B cell (primary cell): ENCODE data around the gene BTNL9. TPM values are rescaled to one million over a fixed set of nuclear protein-coding genes. Genes with fewer than 3 reads are reported as not detected.

Source experiments
- ATAC-seq: fragments of 200-7000 bp; cut with Tn5 transposase; one replicate; pipeline ENCODE4 v1.10.0; 2021; ENCODE audit warnings: low read depth, mild to moderate bottlenecking, moderate number of reproducible peaks, moderate library complexity
- CTCF ChIA-PET: fragments of 350-600 bp; sonication (Branson Sonifier 250); formaldehyde crosslinking; loops from one replicate; lab custom pipeline; 2021; ENCODE audit warnings: antibody characterized with exemption, inconsistent platforms; lab: Charles Lee
- POLR2A ChIA-PET: fragments of 350-600 bp; sonication (Branson Sonifier 250); formaldehyde crosslinking; loops from one replicate; lab custom pipeline; 2021; ENCODE audit warnings: antibody characterized with exemption; lab: Charles Lee
- DNase-seq: peaks from one replicate; pipeline ENCODE4 v3.0.0; 2013
- H2AFZ ChIP-seq: 2 replicates; pipeline ENCODE4 v1.6.1; 2012; ENCODE audit warnings: mild to moderate bottlenecking, low read depth, low read length; ENCODE audit not compliant: insufficient read depth, poor library complexity, severe bottlenecking
- H3K27ac ChIP-seq, 2 donors: 1 replicate in 1 of 2; 2 replicates in 1 of 2; pipeline ENCODE4 v1.5.1; 2012 to 2013; ENCODE audit warnings: low read length in 2 of 2, mild to moderate bottlenecking in 2 of 2, moderate library complexity in 1 of 2
- H3K27me3 ChIP-seq, 4 experiments: fragments of 200-600 bp in 1 of 4; sonication (generic) in 1 of 4; replicated peaks in 1 of 4; 1 replicate in 2 of 4; 2 replicates in 2 of 4; pipeline versions ENCODE4 v1.6.1 to v1.7.0; 2013 to 2016; ENCODE audit warnings: low read length in 3 of 4, mild to moderate bottlenecking in 2 of 4, mixed read lengths in 1 of 4, moderate library complexity in 1 of 4; ENCODE audit not compliant: insufficient read depth in 4 of 4, control insufficient read depth in 3 of 4; ENCODE audit errors: control extremely low read depth in 1 of 4
- H3K36me3 ChIP-seq, 2 experiments: replicated peaks in 1 of 2; 1 replicate in 1 of 2; 2 replicates in 1 of 2; pipeline versions ENCODE4 v1.6.1 to v1.7.1; 2013; ENCODE audit warnings: low read length in 1 of 2; ENCODE audit not compliant: insufficient read depth in 2 of 2, control insufficient read depth in 1 of 2; ENCODE audit errors: control extremely low read depth in 1 of 2, extremely low read depth in 1 of 2
- H3K4me1 ChIP-seq, 2 donors: fragments of 200-600 bp in 1 of 2; sonication (generic) in 1 of 2; 1 replicate in 1 of 2; 2 replicates in 1 of 2; pipeline versions ENCODE4 v1.5.1 to v1.6.1; 2013 to 2017; ENCODE audit warnings: low read length in 2 of 2; ENCODE audit not compliant: control insufficient read depth in 2 of 2, insufficient read depth in 2 of 2
- H3K4me2 ChIP-seq: replicated peaks from 2 replicates; pipeline ENCODE3; 2012; ENCODE audit warnings: mild to moderate bottlenecking, low read depth, low read length; ENCODE audit not compliant: poor library complexity, severe bottlenecking
- H3K4me3 ChIP-seq, 5 experiments: fragments of 200-600 bp in 1 of 5; sonication (generic) in 1 of 5; 1 replicate in 3 of 5; 2 replicates in 2 of 5; pipeline versions ENCODE4 v1.5.1 to v1.7.0; 2011 to 2016; ENCODE audit warnings: low read length in 4 of 5, mild to moderate bottlenecking in 4 of 5, low read depth in 2 of 5, control low read depth in 1 of 5, moderate library complexity in 1 of 5; ENCODE audit not compliant: insufficient read depth in 1 of 5; ENCODE audit errors: control extremely low read depth in 1 of 5, extremely low read depth in 1 of 5
- H3K79me2 ChIP-seq: fragments of 200-600 bp; sonication (generic); one replicate; pipeline ENCODE4 v1.6.0; 2016; ENCODE audit warnings: low read length; ENCODE audit not compliant: control insufficient read depth, insufficient read depth
- H3K9ac ChIP-seq: fragments of 200-600 bp; sonication (generic); 2 replicates; pipeline ENCODE4 v1.6.1; 2017; ENCODE audit warnings: mild to moderate bottlenecking, low read length, moderate library complexity
- H3K9me3 ChIP-seq, 3 donors: one replicate each; pipeline versions ENCODE4 v1.6.1 to v1.7.1; 2013; ENCODE audit warnings: low read length in 2 of 3; ENCODE audit not compliant: control insufficient read depth in 2 of 3, insufficient read depth in 1 of 3; ENCODE audit errors: control extremely low read depth in 1 of 3
- H4K20me1 ChIP-seq: 2 replicates; pipeline ENCODE4 v1.6.0; 2012; ENCODE audit warnings: mild to moderate bottlenecking, low read length; ENCODE audit not compliant: insufficient read depth, control insufficient read depth, poor library complexity, severe bottlenecking
- H3K27ac Mint-ChIP-seq: one replicate; pipeline ENCODE4 v1.8.0; 2021; ENCODE audit warnings: mixed read lengths
- H3K27me3 Mint-ChIP-seq: one replicate; pipeline ENCODE4 v1.8.0; 2021; ENCODE audit warnings: mixed read lengths
- H3K4me1 Mint-ChIP-seq: one replicate; pipeline ENCODE4 v1.8.0; 2021; ENCODE audit warnings: mixed read lengths
- H3K4me3 Mint-ChIP-seq: one replicate; pipeline ENCODE4 v1.8.0; 2021; ENCODE audit warnings: mixed read lengths
- H3K9me3 Mint-ChIP-seq: one replicate; pipeline ENCODE4 v1.8.0; 2022; ENCODE audit warnings: mixed read lengths; ENCODE audit not compliant: insufficient read depth
- EZH2 ChIP-seq: IDR thresholded peaks from 2 replicates; pipeline ENCODE4 v1.6.1; 2012; ENCODE audit warnings: borderline replicate concordance, low read depth, mild to moderate bottlenecking, moderate library complexity, low read length; ENCODE audit not compliant: insufficient read depth, poor library complexity, severe bottlenecking
- WGBS: methylation state at CpG from one replicate; pipeline ENCODE4 v1.1.5; 2013; ENCODE audit warnings: missing lambda C conversion rate; ENCODE audit not compliant: insufficient coverage; 5-methylcytosine and 5-hydroxymethylcytosine counted together
- intact Hi-C: fragments of 100-400 bp; cut with micrococcal nuclease; formaldehyde crosslinking; loops from one replicate; pipeline ENCODE4 v1.10.0; 2022
- polyA plus RNA-seq: library from polyadenylated mRNA; depleted of rRNA; stranded (reverse); fragments of >200 nt; gene quantifications from 2 replicates; pipeline ENCODE4 v1.2.3, GENCODE V29; 2012
- small RNA-seq: library from RNA; depleted of rRNA; stranded (forward); fragments of <200 nt; gene quantifications from one replicate; pipeline ENCODE3, GENCODE V24; 2012; ENCODE audit warnings: low replicate concordance, low read depth; ENCODE audit not compliant: insufficient read length
- total RNA-seq, 2 donors: library from RNA; stranded (reverse); fragments of 120-200 nt in 1 of 2; gene quantifications; 1 replicate in 1 of 2; 2 replicates in 1 of 2; pipeline versions ENCODE4 v1.2.3 to v1.2.4, GENCODE V29; 2013 to 2022
- TF ChIP-seq, protein P1 (sequence below): fragments of 200-600 bp; IDR thresholded peaks from one replicate; pipeline ENCODE4 v1.8.0; 2022; ENCODE audit warnings: antibody characterized with exemption, mild to moderate bottlenecking

The BTNL9 gene
- total and polyA plus RNA-seq, 2 donors (not counting 1 experiment from before 2014, with no cell fraction given), result 40.7 to 173 TPM

DNA sequence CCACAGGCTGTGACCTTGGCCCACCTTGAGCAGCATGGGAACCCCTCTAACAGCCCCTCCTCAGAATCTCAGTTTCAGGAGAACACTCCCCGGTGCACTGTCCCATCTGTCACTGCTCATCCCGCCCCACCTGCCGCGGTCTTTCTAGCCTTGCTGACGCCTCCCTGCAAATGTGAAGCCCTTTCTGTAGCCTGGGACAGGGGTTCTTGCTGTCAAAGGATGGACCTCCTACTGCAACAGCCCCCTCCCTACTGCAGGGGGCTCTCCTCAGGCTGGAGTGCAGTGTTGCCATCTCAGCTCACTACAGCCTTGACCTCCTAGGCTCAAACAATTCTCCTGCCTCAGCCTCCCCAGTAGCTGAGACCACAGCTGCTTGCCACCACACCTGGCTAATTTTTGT, 70.9 kb downstream of the BTNL9 start:
- H3K4me2 ChIP-seq, result no peak overlapping the region
- H3K4me3 ChIP-seq, result no peak overlapping the region
- H3K9me3 Mint-ChIP-seq, result no peaks in the 10 kb centered on the region
- H3K9me3 ChIP-seq, result peaks cover 0 to 18% (median 0%) of the 10 kb centered on the region in 3 donors
- peaks cover 0 to 72% (median 18%) of the 10 kb centered on the region in 4 experiments for H3K27me3 ChIP-seq
- DNase-seq, result no peak
- no peaks in the 10 kb centered on the region for H4K20me1 ChIP-seq
- no peak overlapping the region for H3K4me3 Mint-ChIP-seq
- TF ChIP-seq EZH2, result no peak
- TF ChIP-seq, protein P1, sequence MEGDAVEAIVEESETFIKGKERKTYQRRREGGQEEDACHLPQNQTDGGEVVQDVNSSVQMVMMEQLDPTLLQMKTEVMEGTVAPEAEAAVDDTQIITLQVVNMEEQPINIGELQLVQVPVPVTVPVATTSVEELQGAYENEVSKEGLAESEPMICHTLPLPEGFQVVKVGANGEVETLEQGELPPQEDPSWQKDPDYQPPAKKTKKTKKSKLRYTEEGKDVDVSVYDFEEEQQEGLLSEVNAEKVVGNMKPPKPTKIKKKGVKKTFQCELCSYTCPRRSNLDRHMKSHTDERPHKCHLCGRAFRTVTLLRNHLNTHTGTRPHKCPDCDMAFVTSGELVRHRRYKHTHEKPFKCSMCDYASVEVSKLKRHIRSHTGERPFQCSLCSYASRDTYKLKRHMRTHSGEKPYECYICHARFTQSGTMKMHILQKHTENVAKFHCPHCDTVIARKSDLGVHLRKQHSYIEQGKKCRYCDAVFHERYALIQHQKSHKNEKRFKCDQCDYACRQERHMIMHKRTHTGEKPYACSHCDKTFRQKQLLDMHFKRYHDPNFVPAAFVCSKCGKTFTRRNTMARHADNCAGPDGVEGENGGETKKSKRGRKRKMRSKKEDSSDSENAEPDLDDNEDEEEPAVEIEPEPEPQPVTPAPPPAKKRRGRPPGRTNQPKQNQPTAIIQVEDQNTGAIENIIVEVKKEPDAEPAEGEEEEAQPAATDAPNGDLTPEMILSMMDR, result no peak
- 96% methylated on average over 3 of the region's 5 CpGs for WGBS
- H3K36me3 ChIP-seq, result no peaks in the 10 kb centered on the region
- H2AFZ ChIP-seq, result no peak overlapping the region
- intact Hi-C loops, result no loop called here
- H3K27me3 Mint-ChIP-seq, result peaks cover 66% of the 10 kb centered on the region
- CTCF ChIA-PET, result no interaction called here
- no peak overlapping the region for H3K27ac Mint-ChIP-seq
- no peak for ATAC-seq
- POLR2A ChIA-PET, result no interaction called here
- peaks cover 5% of the 10 kb centered on the region for H3K4me1 Mint-ChIP-seq
- H3K27ac ChIP-seq, result no peak overlapping the region
- H3K4me1 ChIP-seq, result peaks cover 5 to 13% of the 10 kb centered on the region in 2 donors
- H3K79me2 ChIP-seq, result no peaks in the 10 kb centered on the region
- H3K9ac ChIP-seq, result no peak overlapping the region

Small RNA genes lying within 50 kb of the gene (small RNA-seq; reads per million reads assigned to genes)
- not detected for gene MIR8089
- not detected for gene RNU6-1036P

Other genes starting within 250 kb of the BTNL9 start
- 140 and 144 TPM in 2 replicates for gene MGAT1, start 237.5 kb upstream of the BTNL9 start, total RNA-seq
- 81.2 and 82.7 TPM in 2 replicates for gene MGAT1, start 237.5 kb upstream of the BTNL9 start, polyA plus RNA-seq
- gene ZFP62, start 179.0 kb upstream of the BTNL9 start, total RNA-seq, result 61.8 and 65.1 TPM in 2 replicates
- 19.1 and 19.9 TPM in 2 replicates for gene ZFP62, start 179.0 kb upstream of the BTNL9 start, polyA plus RNA-seq
- not detected in 2 replicates for gene BTNL8, start 141.1 kb upstream of the BTNL9 start, total RNA-seq
- not detected in 2 replicates for gene BTNL8, start 141.1 kb upstream of the BTNL9 start, polyA plus RNA-seq
- not detected in 2 replicates for gene BTNL3, start 51.4 kb upstream of the BTNL9 start, total RNA-seq
- not detected in 2 replicates for gene BTNL3, start 51.4 kb upstream of the BTNL9 start, polyA plus RNA-seq
- gene OR2V1, start 90.9 kb downstream of the BTNL9 start, total RNA-seq, result not detected in 2 replicates
- gene OR2V1, start 90.9 kb downstream of the BTNL9 start, polyA plus RNA-seq, result not detected in 2 replicates
- not detected in 2 replicates for gene OR2V2, start 107.3 kb downstream of the BTNL9 start, total RNA-seq
- gene OR2V2, start 107.3 kb downstream of the BTNL9 start, polyA plus RNA-seq, result not detected in 2 replicates
- 5.6 and 7.4 TPM in 2 replicates for gene TRIM7, start 164.9 kb downstream of the BTNL9 start, total RNA-seq
- gene TRIM7, start 164.9 kb downstream of the BTNL9 start, polyA plus RNA-seq, result 1.7 and 1.8 TPM in 2 replicates
- gene TRIM41, start 183.0 kb downstream of the BTNL9 start, total RNA-seq, result 44.3 and 45.2 TPM in 2 replicates
- gene TRIM41, start 183.0 kb downstream of the BTNL9 start, polyA plus RNA-seq, result 28.4 and 32.6 TPM in 2 replicates
- 1,928 and 2,047 TPM in 2 replicates for gene RACK1, start 203.6 kb downstream of the BTNL9 start, total RNA-seq
- 3,120 and 4,130 TPM in 2 replicates for gene RACK1, start 203.6 kb downstream of the BTNL9 start, polyA plus RNA-seq
- 58.6 and 61.3 TPM in 2 replicates for gene TRIM52, start 220.9 kb downstream of the BTNL9 start, total RNA-seq
- 29.9 and 39.1 TPM in 2 replicates for gene TRIM52, start 220.9 kb downstream of the BTNL9 start, polyA plus RNA-seq